Keratinocyte (primary cell): Measurements from ENCODE around the gene ARID1B.

Source experiments
- CTCF ChIP-seq, 3 experiments: IDR thresholded peaks in 1 of 3; conservative IDR thresholded peaks in 1 of 3; optimal IDR thresholded peaks in 1 of 3; 2 replicates in 2 of 3; 3 replicates in 1 of 3; pipeline versions ENCODE3 to v1.5.1; 2011; ENCODE audit warnings: low read length in 3 of 3, mild to moderate bottlenecking in 3 of 3, moderate library complexity in 2 of 3, control low read depth in 1 of 3, inconsistent platforms in 1 of 3; ENCODE audit not compliant: insufficient read depth in 2 of 3; ENCODE audit errors: extremely low read depth in 1 of 3
- EZH2 ChIP-seq: IDR thresholded peaks from one replicate; pipeline ENCODE4 v1.6.1; 2012; ENCODE audit warnings: inconsistent platforms, mild to moderate bottlenecking, low read length, moderate library complexity

- TF ChIP-seq CTCF (optimal IDR thresholded peaks at IDR 0.05 in 1 of 3, IDR thresholded peaks at IDR 0.05 in 1 of 3, conservative IDR thresholded peaks at IDR 0.05 in 1 of 3; ENCODE audit: extremely low read depth in 1 of 3, insufficient read depth in 2 of 3, low read length in 3 of 3), result no peak
- TF ChIP-seq EZH2, result no peak
Measured at GRCh38 chr6:156840606-156841005, 63.4 kb downstream of the ARID1B start.
